ENCODE measurements around the gene OR1S1.
"Not testable (repeated sequence)": the region's sequence is repeated elsewhere in the genome, so short reads cannot be mapped to it uniquely, and the experiment has no call there.

The OR1S1 gene

DNA sequence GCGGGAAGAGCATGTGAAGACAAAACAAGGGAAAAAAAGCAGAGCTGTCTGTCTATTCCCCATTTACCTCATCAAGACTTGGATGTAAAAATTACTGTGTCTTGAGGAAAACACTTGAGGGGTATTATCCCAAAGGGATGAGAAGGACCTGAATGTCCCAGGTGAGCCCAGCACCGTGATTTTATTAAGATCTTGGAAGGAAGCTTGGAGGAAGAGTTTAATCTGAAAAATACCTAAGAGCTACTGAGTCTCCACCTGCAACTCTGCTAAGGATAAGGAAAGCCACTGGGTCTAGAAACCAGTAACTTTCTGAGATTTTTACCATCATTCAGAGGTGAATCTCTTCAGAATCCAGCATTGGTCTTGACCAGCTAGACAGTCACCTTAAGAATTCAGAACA is at the start of gene OR1S1:
TSS of gene OR1S1 (plus strand) at position 301 of the 400 bp plus-strand sequence.
- DNase-seq, result not testable (repeated sequence)

DNA sequence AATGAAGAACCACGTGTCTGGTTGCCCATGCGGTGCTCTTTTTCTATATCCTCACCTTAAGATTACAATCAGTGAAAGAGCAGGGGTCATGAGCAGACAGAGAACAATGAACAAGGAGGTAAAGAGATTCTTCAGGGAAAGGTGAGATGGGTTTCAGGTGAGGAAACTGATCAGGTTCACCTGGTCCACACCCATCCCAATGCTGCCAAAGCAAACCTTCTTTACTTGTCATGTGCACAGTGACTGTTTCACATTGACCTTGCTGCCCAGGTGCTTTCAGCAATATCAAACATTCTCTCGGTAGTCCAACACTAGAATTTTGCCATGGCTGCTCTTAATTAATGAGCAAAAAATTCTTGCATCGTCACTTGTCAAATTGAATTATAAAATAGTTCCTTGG is 48.1 kb upstream of the OR1S1 start:
- no peak for DNase-seq

DNA sequence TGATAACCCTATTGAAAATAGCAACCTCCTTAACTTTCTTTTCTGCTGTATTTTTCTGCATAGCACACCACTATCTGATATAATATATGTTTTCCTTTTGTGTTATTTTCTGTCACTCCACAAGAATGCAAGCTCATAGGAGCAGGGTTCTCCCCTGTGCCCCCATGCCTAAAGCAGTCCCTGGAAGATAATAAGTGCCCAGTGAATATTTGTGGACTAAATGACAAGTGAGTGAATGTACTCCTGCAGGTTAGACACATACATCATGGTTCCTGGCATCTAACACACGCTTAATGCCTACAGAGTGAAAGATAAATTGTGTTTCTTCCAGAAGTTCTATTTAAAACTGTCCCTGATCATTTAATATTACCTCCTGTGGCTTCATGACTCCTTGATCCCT is 47.5 kb upstream of the OR1S1 start:
- DNase-seq, result no peak

DNA sequence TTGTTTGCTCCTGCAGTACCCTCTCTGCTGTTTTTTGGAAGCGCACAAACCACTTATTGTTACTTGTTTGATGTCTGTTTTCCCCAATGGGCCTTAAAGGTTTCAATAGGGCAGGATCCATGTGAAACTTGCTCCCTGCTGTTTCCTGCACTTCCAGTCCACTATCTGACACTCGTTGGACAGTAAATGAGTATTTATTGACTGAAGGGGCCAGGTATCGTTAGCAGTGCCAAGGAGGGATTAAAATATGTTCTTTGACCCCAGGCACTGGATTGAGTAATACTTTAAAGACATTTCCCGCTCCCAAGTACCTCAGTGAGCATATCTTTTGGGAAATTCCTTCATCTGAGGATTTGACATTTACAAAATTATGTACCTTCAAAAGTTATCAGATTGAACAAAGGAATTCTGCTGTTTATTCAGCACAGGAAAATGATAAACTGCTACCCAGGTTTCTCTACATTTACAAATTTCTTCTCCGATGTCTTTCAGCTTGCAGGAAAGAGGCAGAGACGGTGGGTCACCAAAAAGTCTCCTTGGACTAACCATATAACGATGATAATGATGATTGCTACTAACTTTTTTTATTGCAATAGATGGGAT is 46.9 kb upstream of the OR1S1 start:
- DNase-seq, result no peak

DNA sequence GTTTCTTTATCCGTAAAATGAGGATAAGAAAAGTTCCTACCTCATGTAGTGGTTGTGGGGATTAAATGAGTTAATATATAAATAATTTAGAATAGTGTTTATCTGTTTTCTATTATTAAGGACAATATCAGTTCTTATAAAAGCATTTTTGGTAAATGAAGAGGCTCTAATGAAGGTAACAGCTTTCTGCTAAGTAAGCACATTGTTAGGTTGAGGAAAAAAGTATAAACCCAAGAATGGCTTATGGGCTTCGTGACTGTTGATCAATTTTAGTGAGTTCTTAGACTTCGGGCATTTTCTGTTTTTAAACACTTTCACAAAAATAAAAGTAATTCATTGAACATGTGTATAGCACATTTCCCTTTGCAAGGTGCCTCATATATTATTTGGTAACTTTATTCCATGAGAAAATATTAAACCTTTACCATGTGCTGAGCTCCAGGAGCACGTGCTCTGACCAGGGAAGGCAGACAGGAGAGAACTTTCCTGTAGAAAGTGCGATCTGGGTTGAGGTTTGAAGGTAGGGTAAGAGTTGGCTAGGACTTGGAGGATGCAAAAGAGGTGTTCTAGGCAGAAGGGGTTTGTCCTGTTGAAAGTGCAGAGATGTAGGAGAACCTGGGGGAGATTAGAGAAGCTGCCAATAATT is 35.0 kb upstream of the OR1S1 start:
- DNase-seq, result no peak

DNA sequence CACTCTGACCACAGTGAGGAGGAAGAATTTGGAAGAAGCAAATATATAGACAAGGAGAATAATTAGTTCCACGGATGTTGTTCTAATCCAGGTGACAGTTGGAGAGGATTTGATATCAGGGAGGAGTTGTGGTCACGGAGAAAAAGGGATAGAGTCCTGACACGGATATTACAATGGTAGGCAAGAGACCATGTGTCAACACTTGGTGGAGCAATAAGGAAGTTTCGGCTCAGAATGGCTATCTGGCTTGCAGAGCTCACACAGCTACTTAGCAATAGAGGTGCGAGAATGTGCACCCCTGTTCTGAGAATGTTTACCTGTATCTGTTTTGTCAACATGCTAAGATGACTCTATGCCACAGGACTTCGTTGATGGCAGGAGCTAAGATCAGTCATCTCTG is 34.1 kb upstream of the OR1S1 start:
- no peak for DNase-seq

DNA sequence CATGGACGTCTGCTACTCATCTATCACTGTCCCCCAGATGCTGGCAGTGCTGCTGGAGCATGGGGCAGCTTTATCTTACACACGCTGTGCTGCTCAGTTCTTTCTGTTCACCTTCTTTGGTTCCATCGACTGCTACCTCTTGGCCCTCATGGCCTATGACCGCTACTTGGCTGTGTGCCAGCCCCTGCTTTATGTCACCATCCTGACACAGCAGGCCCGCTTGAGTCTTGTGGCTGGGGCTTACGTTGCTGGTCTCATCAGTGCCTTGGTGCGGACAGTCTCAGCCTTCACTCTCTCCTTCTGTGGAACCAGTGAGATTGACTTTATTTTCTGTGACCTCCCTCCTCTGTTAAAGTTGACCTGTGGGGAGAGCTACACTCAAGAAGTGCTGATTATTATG is 32.9 kb upstream of the OR1S1 start:
- no peak for DNase-seq

DNA sequence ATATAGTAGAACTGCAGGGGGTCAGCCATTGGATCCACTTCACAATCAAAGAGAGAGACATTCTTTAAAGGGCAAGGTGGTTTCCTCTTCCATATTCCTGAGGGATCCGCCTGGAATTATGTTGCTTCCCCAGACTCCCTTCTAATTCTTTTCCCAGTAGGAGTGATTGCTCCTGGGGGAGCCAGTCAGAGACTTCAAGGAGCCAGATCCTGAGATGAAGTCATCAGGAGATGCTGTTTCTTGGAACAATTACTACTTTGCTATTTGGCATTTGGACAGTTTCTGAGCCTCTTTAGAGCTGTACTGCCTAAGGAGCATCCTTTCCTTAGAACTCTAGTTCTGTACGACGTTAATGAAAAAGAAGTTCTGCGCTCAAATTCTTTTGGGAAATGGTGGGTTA is 25.6 kb upstream of the OR1S1 start:
- DNase-seq, result no peak

DNA sequence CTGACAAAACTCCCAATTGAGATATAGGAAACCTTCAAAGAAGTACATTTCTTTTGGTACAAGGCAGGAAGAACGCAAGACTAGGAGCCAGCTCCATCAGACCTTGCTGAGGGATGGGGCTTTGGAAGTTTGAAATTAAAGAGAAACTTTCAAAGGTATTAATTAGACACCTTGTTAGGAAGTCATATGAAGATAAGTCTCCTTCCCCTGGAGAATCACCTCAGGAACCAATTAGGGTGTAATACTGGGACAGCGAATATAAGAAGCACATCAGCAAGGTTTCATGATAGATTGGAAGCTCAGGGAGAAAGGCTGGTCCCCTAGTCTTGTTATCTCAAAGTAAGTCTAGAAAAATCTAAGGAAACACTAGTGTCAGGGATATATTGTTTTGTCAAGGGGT is 23.8 kb upstream of the OR1S1 start, which contains the start of gene OR9Q2:
TSS of gene OR9Q2 (plus strand) at position 301 of the 400 bp plus-strand sequence. CDS start 1,421 bp downstream, outside the sequence.
- DNase-seq, result no peak

DNA sequence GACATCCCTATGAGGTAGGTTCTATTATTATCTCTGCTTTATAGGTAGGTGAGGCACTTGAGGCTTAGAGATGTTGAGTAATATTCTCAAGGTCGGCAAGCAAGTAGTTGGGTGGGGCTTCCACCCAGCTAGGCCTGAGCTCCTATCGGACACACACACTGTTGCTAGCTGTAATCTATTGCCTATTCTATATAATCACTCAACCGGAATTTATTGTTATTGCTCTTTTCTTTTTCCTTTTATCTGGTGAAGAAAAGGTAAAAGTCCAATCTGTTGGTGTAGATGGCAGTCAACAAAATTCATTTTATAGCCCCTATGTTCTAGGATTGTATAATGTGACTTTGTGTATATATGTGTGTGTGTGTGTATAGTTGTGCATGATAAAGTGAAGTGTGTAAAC is 20.3 kb upstream of the OR1S1 start:
- no peak for DNase-seq

DNA sequence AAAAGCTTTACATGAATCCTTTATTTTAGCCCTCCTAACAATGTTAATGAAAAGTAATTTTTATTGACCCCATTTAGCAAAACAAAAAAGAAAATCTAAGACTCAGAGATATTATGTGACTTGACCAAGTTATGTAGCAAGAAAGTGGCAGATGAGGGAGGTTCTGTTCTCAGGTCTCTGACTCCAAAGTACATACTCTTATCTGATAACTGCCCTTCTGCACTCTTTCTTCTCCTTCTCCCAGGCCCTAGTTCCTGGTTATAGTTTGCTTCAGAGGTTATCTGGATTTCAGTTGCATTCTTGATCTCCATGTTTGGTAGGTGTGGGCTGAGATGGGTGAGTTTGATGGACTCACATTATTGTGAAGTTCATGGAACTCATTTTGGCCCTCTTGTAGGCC is 19.1 kb upstream of the OR1S1 start:
- no peak for DNase-seq

DNA sequence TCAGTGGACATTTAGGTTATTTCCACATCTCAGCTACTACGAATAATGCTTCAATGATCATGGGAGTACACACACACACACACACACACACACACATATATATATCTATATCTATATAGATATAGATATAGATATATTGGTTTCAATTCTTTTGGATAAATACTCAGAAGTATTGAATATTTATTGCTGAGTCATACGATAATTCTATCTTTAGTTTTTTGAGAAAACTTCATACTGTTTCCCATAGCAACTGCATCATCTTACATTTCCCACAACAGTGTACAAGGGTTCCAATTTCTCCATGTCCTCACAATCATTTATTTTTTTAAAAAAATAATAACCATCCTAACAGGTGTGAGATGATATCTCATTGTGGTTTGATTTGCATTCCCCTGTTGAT is 16.6 kb upstream of the OR1S1 start:
- no peak for DNase-seq

DNA sequence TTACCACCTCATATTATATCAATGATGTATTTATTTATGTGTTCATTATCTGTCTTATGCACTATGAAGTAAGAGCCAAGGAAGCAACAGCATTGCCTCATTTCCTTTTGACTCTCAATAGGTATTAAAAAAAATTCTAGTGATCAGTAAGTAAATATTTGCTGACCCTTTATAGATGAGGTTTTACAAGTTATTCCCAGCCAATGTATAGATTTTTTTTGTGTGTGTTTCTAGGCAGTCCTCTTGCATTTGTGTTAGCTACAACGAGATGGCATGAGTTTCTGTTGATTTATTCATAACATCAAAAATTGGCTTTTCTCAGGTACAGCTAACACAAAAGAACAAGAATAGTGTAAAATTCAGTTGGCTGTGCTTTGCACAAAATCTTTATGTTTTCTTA is 13.2 kb upstream of the OR1S1 start:
- DNase-seq, result no peak

DNA sequence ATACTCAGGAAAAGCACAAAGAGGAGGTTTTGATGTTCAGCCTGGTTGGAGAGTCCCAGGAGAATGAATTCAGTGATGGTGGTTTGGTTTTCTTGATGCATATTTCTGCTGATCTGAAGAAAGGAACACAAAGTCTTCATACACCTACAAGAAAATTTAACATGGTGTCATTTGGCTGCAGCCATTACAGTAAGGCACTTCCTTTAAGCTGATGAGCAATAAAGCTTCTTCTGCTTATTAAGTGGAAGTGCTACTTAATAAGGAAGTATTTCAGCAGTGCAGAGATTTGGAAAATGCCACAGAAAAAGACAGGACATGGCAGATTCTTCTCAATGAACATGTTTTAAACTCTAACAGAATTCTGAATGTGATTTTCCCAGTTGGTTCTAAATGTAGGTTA is 8.5 kb upstream of the OR1S1 start, which contains the start of gene OR1S2:
TSS of gene OR1S2 (minus strand) at position 101 of the 400 bp plus-strand sequence. CDS start at position 101, 0 bp downstream.
- DNase-seq, result no peak

DNA sequence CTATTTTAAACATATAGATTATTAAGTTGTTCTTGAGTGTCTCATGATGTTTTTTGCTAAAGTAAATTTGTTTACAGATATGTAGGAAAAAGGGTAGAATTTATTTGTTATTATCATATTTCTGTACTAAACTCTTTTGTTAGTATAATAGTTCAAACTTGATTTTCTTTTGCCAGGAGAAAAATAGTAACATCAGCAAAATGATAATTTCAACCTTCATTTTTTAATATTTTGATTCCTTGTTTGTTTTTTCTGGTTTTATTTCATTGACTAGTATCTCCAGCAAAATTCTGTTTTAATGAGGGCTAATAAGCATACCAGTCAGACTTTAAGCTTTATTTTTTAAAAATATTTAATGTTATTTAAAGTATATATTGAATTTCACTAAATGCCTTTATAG is 4.0 kb downstream of the OR1S1 start:
- DNase-seq, result no peak

DNA sequence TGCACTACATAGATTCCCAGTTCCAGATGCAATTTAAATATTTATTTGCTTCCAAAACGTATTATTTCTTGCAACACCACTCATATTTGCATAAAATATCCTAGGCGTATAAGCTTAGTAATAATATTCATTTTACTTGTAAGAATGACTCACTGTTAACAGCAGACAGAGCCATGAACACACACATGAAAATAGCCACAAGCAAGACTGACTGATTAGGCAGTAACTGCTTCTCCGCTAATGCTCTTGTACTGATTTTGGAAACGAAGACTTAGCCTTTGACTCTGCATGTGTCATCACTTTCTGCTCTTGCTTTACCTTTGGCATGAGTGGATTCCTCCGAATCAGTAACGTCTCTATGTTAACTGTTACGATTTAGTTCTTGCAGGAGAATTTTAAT is 10.2 kb downstream of the OR1S1 start:
- no peak for DNase-seq

DNA sequence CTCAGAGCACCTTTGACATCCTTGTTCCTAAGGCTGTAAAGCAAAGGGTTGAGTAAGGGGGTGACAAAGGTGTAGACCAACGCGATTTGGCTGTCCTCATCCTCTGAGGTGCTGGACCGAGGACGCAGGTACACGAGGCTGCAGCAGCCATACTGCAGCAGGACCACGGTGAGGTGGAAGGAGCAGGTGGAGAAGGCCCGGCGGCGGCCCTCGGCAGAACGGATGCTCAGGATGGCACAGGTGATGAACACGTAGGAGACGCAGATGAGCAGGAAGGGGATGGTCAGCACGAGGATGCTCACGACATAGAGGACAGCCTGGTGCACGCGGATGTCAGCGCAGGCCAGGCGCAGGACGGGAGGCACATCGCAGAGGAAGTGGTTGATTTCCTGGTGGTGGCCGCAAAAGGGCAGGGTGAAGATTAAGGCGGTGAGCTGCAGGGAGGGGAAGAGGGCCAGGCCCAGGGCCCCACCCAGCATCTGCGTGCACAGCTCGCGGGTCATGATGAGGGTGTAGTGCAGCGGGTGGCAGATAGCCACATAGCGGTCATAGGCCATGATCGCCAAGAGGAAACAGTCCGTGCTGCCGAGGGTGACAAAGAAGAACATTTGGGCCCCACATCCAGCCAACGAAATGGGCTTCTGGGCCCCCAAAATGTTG is 15.6 kb downstream of the OR1S1 start:
- no peak for DNase-seq

DNA sequence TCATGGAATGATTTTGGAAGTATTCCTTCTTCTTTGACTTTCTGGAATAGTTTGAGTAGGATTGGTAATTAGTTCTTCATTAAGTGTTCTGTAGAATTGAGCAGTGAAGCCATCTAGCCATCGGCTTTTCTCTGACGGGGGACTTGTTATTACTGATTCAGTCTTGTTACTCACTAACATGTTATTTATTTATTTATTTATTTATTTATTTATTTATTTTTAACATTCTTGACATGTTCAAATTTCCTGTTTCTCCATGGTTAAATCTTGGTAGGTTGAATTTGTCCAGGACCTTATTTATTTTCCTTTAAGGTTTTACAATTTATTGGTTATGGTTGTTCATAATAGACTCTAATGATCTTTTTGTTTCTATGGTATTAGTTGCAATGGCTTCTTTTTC is 31.4 kb downstream of the OR1S1 start:
- DNase-seq, result no peak

DNA sequence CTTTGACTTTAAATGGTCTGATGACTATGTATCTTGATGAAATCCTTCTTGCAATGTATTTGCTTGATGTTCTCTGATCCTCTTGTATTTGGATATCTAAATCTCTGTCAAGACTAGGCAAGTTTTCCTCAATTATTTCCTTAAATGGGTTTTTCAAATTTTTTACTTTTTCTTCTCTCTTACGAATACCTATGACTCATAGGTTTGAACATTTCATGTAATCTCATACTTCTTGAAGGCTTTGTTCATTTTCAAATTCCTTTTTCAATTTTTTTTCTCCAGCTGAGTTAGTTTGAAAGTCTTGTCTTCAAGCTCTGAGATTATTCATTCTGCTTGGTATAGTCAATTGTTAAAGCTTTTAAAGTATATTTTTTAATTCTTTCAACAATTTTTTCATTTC is 42.4 kb downstream of the OR1S1 start:
- DNase-seq, result no peak

DNA sequence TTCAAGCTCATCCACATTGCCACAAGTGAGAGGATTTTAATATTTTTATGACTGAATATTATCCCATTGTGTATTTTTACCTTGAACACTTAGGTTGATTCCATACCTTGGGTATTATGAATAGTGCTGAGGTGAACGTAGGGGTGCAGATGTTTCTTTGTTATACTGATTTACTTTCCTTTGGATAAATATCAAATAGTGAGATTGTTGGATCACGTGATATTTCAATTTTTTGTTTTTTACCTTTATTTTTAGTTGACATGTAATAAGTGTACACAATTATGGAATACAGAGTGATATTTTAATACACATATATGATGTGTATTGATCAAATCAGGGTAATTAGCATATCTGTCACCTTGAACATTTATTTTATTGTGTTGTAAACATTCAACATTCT is 47.5 kb downstream of the OR1S1 start:
- DNase-seq, result no peak

Data from NCI-H1930 (cell line).